Central memory CD8-positive, alpha-beta T cell (primary cell): ENCODE measurements around the gene STARD3.
A peak's percentile ranks its signal among the peaks of the same experiment; 100 is the strongest.

Source experiments
- ATAC-seq: fragments of 150-1000 bp; cut with Tn5 transposase; replicated peaks from 2 replicates; pipeline ENCODE4 v1.10.0; 2022; ENCODE audit warnings: mild to moderate bottlenecking, moderate FRiP score, moderate number of reproducible peaks; ENCODE audit not compliant: poor library complexity, severe bottlenecking; ENCODE audit errors: extremely low read depth
- DNase-seq, 2 donors: peaks; one replicate each; pipeline ENCODE4 v3.0.0; 2021; ENCODE audit warnings: low spot score in 2 of 2
- H3K27ac Mint-ChIP-seq: one replicate; pipeline ENCODE4 v1.8.0; 2022; ENCODE audit warnings: low read depth, mild to moderate bottlenecking, moderate library complexity, mixed read lengths
- H3K27me3 Mint-ChIP-seq: one replicate; pipeline ENCODE4 v1.8.0; 2022; ENCODE audit warnings: mixed read lengths
- H3K36me3 Mint-ChIP-seq: one replicate; pipeline ENCODE4 v1.8.0; 2022; ENCODE audit warnings: mild to moderate bottlenecking, moderate library complexity, mixed read lengths; ENCODE audit not compliant: insufficient read depth
- H3K4me1 Mint-ChIP-seq: one replicate; pipeline ENCODE4 v1.8.0; 2022; ENCODE audit warnings: mixed read lengths
- H3K4me3 Mint-ChIP-seq: one replicate; pipeline ENCODE4 v1.8.0; 2022; ENCODE audit warnings: mild to moderate bottlenecking, moderate library complexity, mixed read lengths
- H3K9me3 Mint-ChIP-seq: one replicate; pipeline ENCODE4 v1.8.0; 2022; ENCODE audit warnings: mixed read lengths

STARD3 gene

DNA sequence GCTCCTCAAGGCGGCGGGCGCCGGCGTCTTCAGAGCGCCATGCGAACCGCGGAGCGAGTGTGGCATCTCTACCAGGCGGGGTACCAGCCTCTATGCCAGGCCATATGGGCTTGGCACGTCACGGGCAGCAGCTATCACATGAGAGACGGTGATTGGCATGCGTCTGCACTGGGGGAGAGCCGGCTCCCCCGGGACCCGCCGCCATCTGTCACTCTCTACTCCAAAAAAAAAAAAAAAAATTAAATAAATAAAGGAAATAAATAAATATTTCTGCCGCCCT lies 29.2 kb upstream of the STARD3 start, which contains the start of gene NEUROD2:
Gene NEUROD2 (minus strand): TSS at position 70 of the 280 bp plus-strand sequence. CDS start 1,321 bp downstream, outside the sequence.
- Mint-ChIP-seq H3K27me3 (peaks cover 52% of the 10 kb centered on the region), H3K36me3 (peaks cover 7% of the 10 kb centered on the region), H3K27ac (no peak within 1 kb of the TSS), H3K9me3 (no peaks in the 10 kb centered on the region), H3K4me3 (peak within 1 kb of the TSS; percentile 42), H3K4me1 (peaks cover 11% of the 10 kb centered on the region)
- DNase-seq = no peak
- ATAC-seq = no peak

DNA sequence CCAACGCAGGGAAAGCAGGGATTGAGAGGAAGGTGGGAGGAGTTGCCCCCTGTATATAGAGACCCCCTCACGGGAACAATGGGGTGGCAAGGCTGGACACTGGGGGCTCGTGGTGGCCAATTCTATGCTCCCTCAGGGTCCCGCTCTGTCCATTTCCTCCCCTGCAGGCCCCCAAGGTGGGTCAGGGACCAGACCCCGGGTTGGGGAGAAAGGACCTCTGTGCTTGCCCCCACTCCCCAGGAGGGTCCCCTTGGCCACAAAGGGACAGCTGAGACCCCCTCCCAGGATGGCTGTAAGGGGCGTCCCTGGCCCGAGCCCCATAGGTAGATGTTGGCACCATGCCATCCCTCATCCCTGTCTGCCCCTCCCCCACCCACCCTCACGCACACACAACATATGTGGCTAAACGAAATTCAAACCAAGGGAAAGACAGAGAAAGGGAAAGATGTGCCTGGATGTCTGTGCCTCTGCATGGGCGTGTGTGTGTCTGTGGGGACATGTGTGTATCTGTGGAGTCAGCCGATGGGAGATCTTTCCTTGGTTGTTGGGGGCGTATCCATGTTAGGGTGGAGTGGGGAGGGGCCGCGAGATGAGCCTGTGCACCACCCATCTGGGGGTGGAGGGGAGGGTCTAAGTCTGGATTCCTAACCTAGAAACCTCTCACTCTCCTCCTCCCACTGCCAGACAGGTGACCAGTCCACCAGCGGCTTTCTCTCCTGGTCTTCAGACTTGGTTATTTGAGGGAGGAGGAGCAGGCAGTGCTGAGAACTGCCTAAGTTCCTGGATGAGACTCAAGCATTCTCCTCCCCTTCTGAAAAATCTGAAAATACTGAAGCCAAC lies 28.6 kb upstream of the STARD3 start:
- Mint-ChIP-seq H3K4me1 (peaks cover 12% of the 10 kb centered on the region), H3K4me3 (no peak overlapping the region), H3K27me3 (peaks cover 52% of the 10 kb centered on the region), H3K27ac (no peak overlapping the region), H3K9me3 (no peaks in the 10 kb centered on the region), H3K36me3 (peaks cover 7% of the 10 kb centered on the region)
- no peak for ATAC-seq
- DNase-seq = no peak

DNA sequence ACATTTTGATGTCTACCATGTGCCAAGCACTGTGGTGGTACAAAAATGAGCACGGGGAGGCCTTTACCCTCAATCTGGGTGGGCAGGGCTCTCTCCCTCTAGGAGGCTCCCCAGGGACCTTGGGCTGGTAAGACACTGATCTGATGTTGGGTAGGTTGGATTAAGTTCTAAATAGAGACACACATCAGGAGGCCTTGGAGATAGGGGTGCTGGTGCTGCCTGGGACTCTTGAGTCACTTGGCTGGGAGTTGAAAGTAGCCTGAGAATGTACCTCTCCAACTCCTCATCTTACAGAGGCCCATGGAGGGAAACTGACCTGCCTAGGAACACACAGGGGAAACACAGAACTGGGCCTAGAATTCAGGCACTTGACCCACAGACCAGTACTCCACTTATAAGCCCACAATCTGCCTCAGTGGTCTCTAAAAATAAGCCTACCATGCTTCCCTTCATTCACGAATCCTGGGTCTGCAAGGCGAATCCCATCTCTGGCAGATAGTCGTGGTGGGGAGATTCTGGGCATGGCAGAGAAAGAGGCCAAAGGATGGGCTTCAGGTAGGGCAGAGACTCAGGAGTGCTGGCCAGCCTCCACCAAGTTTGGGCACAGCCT lies 27.4 kb upstream of the STARD3 start:
- Mint-ChIP-seq H3K4me3 (no peak overlapping the region), H3K27ac (no peak overlapping the region), H3K27me3 (peaks cover 44% of the 10 kb centered on the region), H3K4me1 (peaks cover 6% of the 10 kb centered on the region), H3K36me3 (peaks cover 7% of the 10 kb centered on the region), H3K9me3 (no peaks in the 10 kb centered on the region)
- DNase-seq (no peak), ATAC-seq (no peak)

DNA sequence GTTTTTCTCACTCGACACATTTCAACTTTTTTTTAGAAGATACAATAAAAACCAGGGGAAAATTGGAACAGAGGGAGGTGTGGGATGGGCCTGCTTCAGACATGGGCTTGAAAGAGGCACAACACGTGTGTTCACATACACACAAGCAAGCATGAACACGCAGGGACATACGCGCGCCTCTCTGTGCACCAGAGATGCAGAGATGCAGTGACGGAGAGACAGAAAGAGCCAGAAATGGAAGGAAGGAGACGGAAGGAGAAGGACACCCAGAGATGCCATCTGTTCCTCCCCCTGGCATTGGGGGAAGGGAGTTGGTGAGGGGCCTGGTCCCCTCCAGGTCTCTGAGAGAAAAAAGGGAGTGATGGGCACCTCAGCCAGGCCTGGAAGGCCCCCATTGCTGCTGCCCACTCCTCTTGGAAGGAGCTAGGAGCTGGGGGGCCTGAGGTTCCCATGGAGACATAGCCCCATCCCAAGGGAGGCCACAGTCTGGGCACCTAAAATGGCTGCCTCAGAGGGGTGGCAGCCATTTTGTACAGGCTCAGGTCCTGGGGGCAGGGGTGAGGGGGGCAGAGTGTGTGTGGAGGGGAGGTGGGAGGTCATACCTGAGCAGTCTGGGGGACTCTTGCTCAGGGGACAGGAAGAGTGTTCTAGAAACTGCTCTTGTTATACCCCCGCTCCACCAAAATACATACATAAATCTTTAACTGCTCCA lies 25.4 kb upstream of the STARD3 start:
- Mint-ChIP-seq H3K4me3 (no peak overlapping the region), H3K9me3 (no peaks in the 10 kb centered on the region), H3K36me3 (peaks cover 4% of the 10 kb centered on the region), H3K27me3 (peaks cover 50% of the 10 kb centered on the region), H3K27ac (no peak overlapping the region), H3K4me1 (peaks cover 6% of the 10 kb centered on the region)
- DNase-seq (no peak), ATAC-seq (no peak)

DNA sequence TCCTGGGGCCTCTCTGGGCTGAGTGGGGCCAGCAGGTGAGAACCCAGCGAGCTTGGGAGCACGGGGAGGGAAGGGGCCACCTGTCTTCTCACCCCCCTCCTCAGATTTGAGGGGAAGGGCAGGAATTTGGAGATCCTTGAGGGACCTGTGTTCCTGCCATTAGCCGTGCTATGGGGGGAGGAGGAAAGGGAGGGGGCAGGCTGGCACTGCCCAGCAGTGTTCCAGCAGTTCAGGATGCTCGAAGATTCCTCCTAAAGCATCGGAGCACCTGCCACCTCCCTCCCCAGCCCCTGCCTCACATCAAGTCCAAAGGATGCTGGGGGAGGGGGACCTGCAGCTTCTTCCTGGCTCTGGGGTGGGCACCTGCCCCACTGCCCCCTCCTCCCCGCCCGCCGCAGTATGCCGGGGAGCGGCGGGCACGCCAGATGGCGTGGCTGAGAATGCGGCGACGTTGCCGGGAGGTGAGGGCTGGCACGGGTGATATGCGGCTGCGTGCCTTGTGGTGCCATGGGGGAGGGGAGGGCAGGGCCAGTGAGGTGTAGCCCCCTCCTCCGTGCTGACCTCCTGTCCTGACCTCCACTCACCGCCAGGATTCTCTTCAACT lies 24.6 kb upstream of the STARD3 start:
- Mint-ChIP-seq H3K36me3 (peaks cover 2% of the 10 kb centered on the region), H3K4me3 (no peak overlapping the region), H3K9me3 (no peaks in the 10 kb centered on the region), H3K27me3 (peaks cover 45% of the 10 kb centered on the region), H3K27ac (no peak overlapping the region), H3K4me1 (peaks cover 6% of the 10 kb centered on the region)
- no peak for DNase-seq
- ATAC-seq = no peak

DNA sequence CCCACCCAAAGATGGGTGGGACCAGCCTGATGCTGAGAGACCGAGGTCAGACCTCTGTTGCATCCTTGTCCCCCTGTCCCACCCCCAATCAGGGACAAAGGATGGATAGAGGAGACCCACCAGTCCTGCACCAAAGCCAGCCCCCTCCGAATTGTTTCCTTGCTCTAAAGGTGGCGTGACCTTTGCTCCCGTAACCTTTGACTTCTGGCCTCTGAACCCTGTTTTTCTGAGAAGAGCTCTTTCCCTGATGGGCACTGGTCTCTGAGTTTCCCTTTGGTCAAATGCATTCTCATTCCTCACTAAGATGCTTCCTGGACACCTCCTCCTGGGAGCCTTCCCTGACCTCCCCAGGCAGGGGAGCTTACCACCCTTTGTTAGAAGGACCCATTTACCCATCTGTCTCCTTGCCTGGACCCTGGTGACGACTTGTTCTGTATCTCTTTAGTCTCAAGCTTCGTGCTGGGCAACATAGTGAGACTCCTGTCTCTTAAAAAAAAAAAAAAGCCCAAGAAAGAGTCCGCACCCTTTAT lies 23.9 kb upstream of the STARD3 start:
- Mint-ChIP-seq H3K27me3 (peaks cover 43% of the 10 kb centered on the region), H3K27ac (no peak overlapping the region)
- no peak for ATAC-seq

DNA sequence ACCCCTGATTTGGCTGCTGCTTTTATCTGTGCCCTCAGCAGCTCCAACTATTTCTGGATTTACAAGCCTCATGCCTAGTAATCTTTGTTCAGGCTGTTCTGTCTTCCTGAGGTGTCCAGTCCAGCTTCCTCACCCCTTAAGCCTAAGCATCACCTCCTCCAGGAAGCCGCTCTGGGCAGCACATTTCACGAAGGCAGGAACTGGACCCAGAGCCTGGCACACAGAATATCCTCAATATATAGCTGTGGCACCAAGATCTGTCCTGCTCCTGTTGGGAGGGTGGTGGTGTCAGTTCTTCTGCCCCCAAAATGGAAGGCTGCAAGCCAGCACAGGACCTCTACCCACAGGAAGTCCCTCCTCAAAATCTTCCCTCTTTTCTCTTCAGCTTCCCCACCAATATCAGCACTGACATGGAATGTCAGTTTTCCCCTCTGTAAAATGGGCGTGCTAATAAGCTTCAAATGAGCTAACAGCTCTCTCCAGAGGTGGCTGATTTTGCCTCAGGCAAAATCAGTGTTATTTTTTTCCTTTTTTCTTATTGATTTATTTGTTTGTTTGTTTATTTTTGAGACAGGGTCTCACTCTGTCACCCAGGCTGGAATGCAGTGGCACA lies 22.3 kb upstream of the STARD3 start:
- no peak for DNase-seq
- H3K27ac Mint-ChIP-seq = no peak overlapping the region
- peaks cover 27% of the 10 kb centered on the region for H3K27me3 Mint-ChIP-seq
- no peak overlapping the region for H3K4me3 Mint-ChIP-seq
- ATAC-seq = no peak
- H3K4me1 Mint-ChIP-seq = peaks cover 14% of the 10 kb centered on the region
- H3K9me3 Mint-ChIP-seq = no peaks in the 10 kb centered on the region
- peaks cover 2% of the 10 kb centered on the region for H3K36me3 Mint-ChIP-seq

More for the DNA sequence above, 23.9 kb upstream of the STARD3 start:
- Mint-ChIP-seq H3K9me3 (no peaks in the 10 kb centered on the region), H3K4me1 (peaks cover 7% of the 10 kb centered on the region), H3K36me3 (peaks cover 2% of the 10 kb centered on the region), H3K4me3 (no peak overlapping the region)
- no peak for DNase-seq

DNA sequence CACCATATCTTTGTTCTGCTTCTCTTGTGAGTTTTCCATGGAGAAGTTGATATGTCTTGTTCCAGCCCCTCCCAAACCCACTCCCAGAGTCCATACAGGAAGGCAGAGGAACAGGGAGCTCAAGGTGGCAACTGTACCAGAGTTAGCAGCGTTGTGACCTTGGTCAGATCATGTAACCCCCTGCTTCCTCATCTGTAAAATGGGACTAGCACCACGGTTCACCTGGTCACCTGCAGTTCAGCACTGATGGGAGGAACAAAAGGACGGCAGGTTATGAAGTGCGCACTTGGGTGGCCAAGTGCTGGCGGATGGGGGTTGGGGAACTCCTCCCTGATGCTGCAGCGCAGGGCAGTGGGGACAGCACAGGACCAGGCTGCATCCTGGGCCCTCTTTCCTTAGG lies 21.5 kb upstream of the STARD3 start:
- peaks cover 14% of the 10 kb centered on the region for H3K4me1 Mint-ChIP-seq

DNA sequence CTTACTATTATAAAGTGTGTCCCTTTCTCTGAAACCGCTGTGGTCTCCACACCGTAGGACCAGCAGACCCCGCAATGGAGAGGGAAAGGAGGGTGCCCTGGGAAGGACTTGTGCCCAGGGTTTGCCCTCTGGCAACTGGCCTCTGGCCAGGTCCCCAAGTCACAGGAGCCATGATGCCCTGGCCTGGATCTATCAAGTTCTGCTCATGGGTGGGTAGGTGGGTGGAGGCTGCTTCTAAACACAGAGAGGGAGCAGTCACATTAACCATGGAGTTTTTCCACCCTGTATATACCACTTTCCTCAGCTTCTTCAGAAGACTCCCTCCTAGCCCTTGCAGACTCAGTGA lies 19.9 kb upstream of the STARD3 start:
- ATAC-seq = no peak
- no peak overlapping the region for H3K27ac Mint-ChIP-seq
- no peaks in the 10 kb centered on the region for H3K9me3 Mint-ChIP-seq
- peaks cover 24% of the 10 kb centered on the region for H3K27me3 Mint-ChIP-seq
- H3K4me3 Mint-ChIP-seq = peak overlapping the region; percentile 81
- DNase-seq = no peak
- H3K36me3 Mint-ChIP-seq = peaks cover 5% of the 10 kb centered on the region
- peaks cover 19% of the 10 kb centered on the region for H3K4me1 Mint-ChIP-seq

More for the DNA sequence above, 21.5 kb upstream of the STARD3 start:
- no peak for ATAC-seq
- Mint-ChIP-seq H3K27ac (no peak overlapping the region), H3K9me3 (no peaks in the 10 kb centered on the region), H3K36me3 (peaks cover 2% of the 10 kb centered on the region), H3K27me3 (peaks cover 24% of the 10 kb centered on the region), H3K4me3 (no peak overlapping the region)
- no peak for DNase-seq

DNA sequence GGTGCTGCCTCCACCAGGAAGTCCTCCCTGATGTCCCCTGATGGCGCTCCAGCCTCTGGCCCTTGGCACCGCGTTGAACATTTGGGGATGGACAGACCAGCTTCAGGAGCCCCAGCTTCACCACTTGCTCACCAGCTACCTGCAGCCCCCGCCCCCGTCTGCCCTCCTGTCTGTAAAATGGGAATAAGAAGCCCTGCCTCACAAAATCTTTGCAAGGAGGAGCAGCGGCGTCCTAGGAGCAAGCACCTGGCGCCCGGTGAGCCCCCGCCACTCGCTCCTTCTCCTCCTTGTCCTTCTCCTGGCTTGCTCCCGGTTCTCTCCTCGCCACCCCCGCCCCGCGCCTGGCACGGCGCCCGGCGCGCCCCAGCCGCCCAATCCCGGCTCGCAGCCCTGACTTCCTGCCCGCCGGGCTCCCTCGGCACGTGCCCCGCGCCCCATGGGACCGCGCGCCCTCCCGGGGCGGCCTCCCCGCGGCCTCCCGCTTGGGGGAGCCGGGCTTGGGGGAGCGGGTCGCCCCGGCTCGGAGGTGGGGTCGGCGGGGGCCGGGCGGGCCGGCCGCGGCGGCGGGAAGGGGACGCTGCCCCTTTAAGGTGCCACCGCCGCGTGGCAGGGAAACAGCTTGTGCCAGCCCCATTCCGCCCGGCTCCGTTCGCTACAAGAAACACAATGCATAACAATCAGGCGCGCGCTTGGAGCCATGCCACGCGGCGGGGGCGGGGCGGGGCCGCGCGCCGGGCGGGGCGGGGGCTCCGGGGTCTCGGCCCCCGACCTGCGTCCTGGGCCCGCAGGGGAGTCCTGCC lies 19.3 kb upstream of the STARD3 start:
- ATAC-seq (peak; percentile 37), DNase-seq (no peak)
- Mint-ChIP-seq H3K4me3 (peak overlapping the region; percentile 81), H3K36me3 (peaks cover 6% of the 10 kb centered on the region), H3K4me1 (peaks cover 25% of the 10 kb centered on the region), H3K27ac (no peak overlapping the region), H3K9me3 (no peaks in the 10 kb centered on the region), H3K27me3 (peaks cover 24% of the 10 kb centered on the region)

DNA sequence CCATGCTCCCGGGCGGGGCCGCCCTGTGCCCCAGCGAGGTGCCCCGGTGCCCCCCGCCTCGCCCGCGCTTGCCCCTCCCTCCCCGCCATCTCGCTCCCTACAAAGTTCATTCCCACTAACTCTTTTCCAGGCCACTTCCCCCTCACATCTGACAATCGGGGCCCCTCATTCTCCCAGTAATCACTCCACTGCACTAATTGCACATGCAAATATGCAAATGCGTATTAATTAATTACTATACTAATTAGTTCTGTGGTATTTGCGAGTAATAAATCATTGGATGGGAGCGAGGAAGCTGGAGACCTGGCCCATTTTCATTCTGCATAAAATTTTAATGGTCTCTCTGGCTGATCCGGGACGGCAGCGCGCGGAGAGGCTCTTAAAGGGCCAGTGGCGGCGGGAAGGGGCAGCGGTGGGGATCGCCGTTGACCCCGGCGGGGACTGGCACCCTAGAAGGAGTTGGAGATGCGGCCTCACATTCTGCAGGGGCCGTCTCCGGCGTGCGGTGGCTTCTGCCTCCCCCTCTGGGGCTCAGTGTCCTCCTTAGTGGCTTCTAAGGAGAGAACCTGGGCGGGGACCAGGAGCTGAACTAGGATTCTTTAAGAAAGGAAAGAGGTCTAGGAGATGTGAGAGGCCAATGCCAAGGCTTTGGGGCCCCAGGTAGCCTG lies 18.6 kb upstream of the STARD3 start:
- Mint-ChIP-seq H3K27me3 (peaks cover 16% of the 10 kb centered on the region), H3K4me1 (peaks cover 23% of the 10 kb centered on the region), H3K27ac (no peak overlapping the region), H3K9me3 (no peaks in the 10 kb centered on the region), H3K36me3 (peaks cover 5% of the 10 kb centered on the region), H3K4me3 (peak overlapping the region; percentile 81)
- ATAC-seq (no peak), DNase-seq (no peak)
